IMR-90 (cell line): Measurements from ENCODE around the gene FRAS1. TPM values are rescaled to one million over a fixed set of nuclear protein-coding genes. Genes with fewer than 3 reads are reported as not detected.

ENCODE experiments used
- ATAC-seq: fragments of 200-7000 bp; cut with Tn5 transposase; 2 replicates; pipeline ENCODE4 v1.9.1; 2020; ENCODE audit warnings: low read depth, mild to moderate bottlenecking, moderate library complexity
- BruUV-seq: library from RNA; stranded (reverse); fragments of 400-500 nt; replicated peaks from 2 replicates; lab custom pipeline; 2021; lab: Mats Ljungman, UMichigan
- CTCF ChIA-PET: fragments of 300-600 bp; formaldehyde crosslinking; extraction: SDS; loops from one replicate; lab custom pipeline; 2021; ENCODE audit warnings: antibody characterized with exemption; lab: Yijun Ruan, JAX
- POLR2A ChIA-PET: fragments of 300-600 bp; sonication (Branson Sonifier 250); formaldehyde crosslinking; loops from one replicate; lab custom pipeline; 2022; ENCODE audit warnings: antibody characterized with exemption; ENCODE audit not compliant: unreplicated experiment; lab: Charles Lee
- DNase-seq: peaks from one replicate; pipeline ENCODE4 v3.0.0; 2013
- H2AFZ ChIP-seq: replicated peaks from 2 replicates; pipeline ENCODE3; 2013; ENCODE audit warnings: low read length, mild to moderate bottlenecking; ENCODE audit not compliant: poor library complexity
- H2AK5ac ChIP-seq: 2 replicates; pipeline ENCODE4 v1.6.1; 2013; ENCODE audit warnings: low read depth, low read length, inconsistent platforms
- H2AK9ac ChIP-seq: replicated peaks from 2 replicates; pipeline ENCODE3; 2013; ENCODE audit warnings: mild to moderate bottlenecking, low read depth, low read length, moderate library complexity; ENCODE audit not compliant: poor library complexity
- H2BK120ac ChIP-seq: 2 replicates; pipeline ENCODE4 v1.6.1; 2013; ENCODE audit warnings: low read depth, low read length, inconsistent platforms
- H2BK15ac ChIP-seq: 3 replicates; pipeline ENCODE4 v1.6.1; 2013; ENCODE audit warnings: low read depth, low read length, inconsistent platforms
- H2BK20ac ChIP-seq: 2 replicates; pipeline ENCODE4 v1.6.1; 2013; ENCODE audit warnings: low read depth, mild to moderate bottlenecking, inconsistent platforms, low read length, moderate library complexity
- H2BK5ac ChIP-seq: 2 replicates; pipeline ENCODE4 v1.6.1; 2013; ENCODE audit warnings: mild to moderate bottlenecking, low read depth, low read length, inconsistent platforms; ENCODE audit not compliant: poor library complexity, severe bottlenecking
- H3K14ac ChIP-seq: replicated peaks from 2 replicates; pipeline ENCODE4 v1.6.1; 2013; ENCODE audit warnings: low read depth, low read length, inconsistent platforms
- H3K18ac ChIP-seq: 2 replicates; pipeline ENCODE4 v1.6.1; 2013; ENCODE audit warnings: low read depth, low read length, control low read depth
- H3K23ac ChIP-seq: 2 replicates; pipeline ENCODE4 v1.6.1; 2013; ENCODE audit warnings: low read depth, low read length, inconsistent platforms
- H3K27ac ChIP-seq: 2 replicates; pipeline ENCODE4 v1.5.1; 2013; ENCODE audit warnings: mild to moderate bottlenecking, control low read depth, low read length; ENCODE audit not compliant: insufficient read depth
- H3K27me3 ChIP-seq: 2 replicates; pipeline ENCODE4 v1.6.1; 2013; ENCODE audit warnings: low read length; ENCODE audit not compliant: control insufficient read depth, insufficient read depth
- H3K36me3 ChIP-seq: 2 replicates; pipeline ENCODE4 v1.6.1; 2013; ENCODE audit warnings: low read length, mixed read lengths; ENCODE audit not compliant: control insufficient read depth, insufficient read depth
- H3K4ac ChIP-seq: 2 replicates; pipeline ENCODE4 v1.6.1; 2013; ENCODE audit warnings: low read depth, low read length, inconsistent platforms
- H3K4me1 ChIP-seq: 2 replicates; pipeline ENCODE4 v1.6.1; 2013; ENCODE audit warnings: low read length, mixed read lengths; ENCODE audit not compliant: control insufficient read depth, insufficient read depth
- H3K4me2 ChIP-seq: 2 replicates; pipeline ENCODE4 v1.6.1; 2013; ENCODE audit warnings: low read depth, mild to moderate bottlenecking, control low read depth, low read length, moderate library complexity
- H3K4me3 ChIP-seq: 2 replicates; pipeline ENCODE4 v1.5.1; 2013; ENCODE audit warnings: low read depth, mild to moderate bottlenecking, control low read depth, low read length, moderate library complexity; ENCODE audit not compliant: insufficient read depth
- H3K56ac ChIP-seq: 2 replicates; pipeline ENCODE4 v1.6.1; 2013; ENCODE audit warnings: low read length, inconsistent platforms; ENCODE audit not compliant: insufficient read depth; ENCODE audit errors: extremely low read depth
- H3K79me1 ChIP-seq, 2 experiments: 2 replicates each; pipeline ENCODE4 v1.6.1; 2013; ENCODE audit warnings: low read length in 2 of 2, inconsistent platforms in 1 of 2, low read depth in 1 of 2
- H3K9ac ChIP-seq: 2 replicates; pipeline ENCODE4 v1.6.1; 2013; ENCODE audit warnings: low read depth, low read length, control low read depth
- H3K9me1 ChIP-seq: 2 replicates; pipeline ENCODE4 v1.6.1; 2013; ENCODE audit warnings: low read length, inconsistent platforms; ENCODE audit not compliant: insufficient read depth
- H3K9me3 ChIP-seq: 2 replicates; pipeline ENCODE4 v1.6.1; 2013; ENCODE audit warnings: low read length; ENCODE audit not compliant: control insufficient read depth, insufficient read depth
- H4K20me1 ChIP-seq: 2 replicates; pipeline ENCODE4 v1.6.1; 2013; ENCODE audit warnings: low read length, inconsistent platforms; ENCODE audit not compliant: insufficient read depth
- H4K5ac ChIP-seq: 2 replicates; pipeline ENCODE4 v1.6.1; 2013; ENCODE audit warnings: mild to moderate bottlenecking, low read depth, low read length, control low read depth
- H4K8ac ChIP-seq, 2 experiments: 2 replicates each; pipeline ENCODE4 v1.6.1; 2013; ENCODE audit warnings: low read depth in 2 of 2, low read length in 2 of 2, control low read depth in 1 of 2, inconsistent platforms in 1 of 2
- H4K91ac ChIP-seq: 2 replicates; pipeline ENCODE4 v1.6.1; 2013; ENCODE audit warnings: low read depth, low read length, inconsistent platforms; ENCODE audit not compliant: insufficient read depth
- BHLHE40 ChIP-seq: fragments of 150-350 bp; IDR thresholded peaks from 2 replicates; pipeline ENCODE4 v1.6.1; 2016; ENCODE audit warnings: mild to moderate bottlenecking, low read depth, low read length
- CEBPB ChIP-seq: IDR thresholded peaks from 2 replicates; pipeline ENCODE4 v1.6.1; 2012; ENCODE audit warnings: low read depth, low read length, improper control_type of control experiment
- CHD1 ChIP-seq: IDR thresholded peaks from 2 replicates; pipeline ENCODE4 v1.6.1; 2012; ENCODE audit warnings: low read depth, low read length, improper control_type of control experiment
- FOS ChIP-seq: fragments of 150-350 bp; IDR thresholded peaks from 2 replicates; pipeline ENCODE4 v1.6.1; 2016; ENCODE audit warnings: low read depth, low read length
- MAFK ChIP-seq: IDR thresholded peaks from 2 replicates; pipeline ENCODE4 v1.6.1; 2012; ENCODE audit warnings: low read depth, low read length, improper control_type of control experiment
- MAZ ChIP-seq: IDR thresholded peaks from 2 replicates; pipeline ENCODE4 v1.6.1; 2012; ENCODE audit warnings: low read depth, mild to moderate bottlenecking, low read length, improper control_type of control experiment, moderate library complexity, borderline replicate concordance
- MXI1 ChIP-seq: IDR thresholded peaks from 2 replicates; pipeline ENCODE4 v1.6.1; 2012; ENCODE audit warnings: low read depth, mild to moderate bottlenecking, low read length, moderate library complexity, borderline replicate concordance
- NFE2L2 ChIP-seq: fragments of 150-350 bp; IDR thresholded peaks from 2 replicates; pipeline ENCODE4 v1.6.1; 2016; ENCODE audit warnings: low read depth, mild to moderate bottlenecking, low read length
- POLR2A ChIP-seq: IDR thresholded peaks from 2 replicates; pipeline ENCODE4 v1.6.1; 2012; ENCODE audit warnings: mild to moderate bottlenecking, low read depth, low read length
- RAD21 ChIP-seq: IDR thresholded peaks from 2 replicates; pipeline ENCODE4 v1.6.1; 2012; ENCODE audit warnings: low read length, improper control_type of control experiment
- RCOR1 ChIP-seq: IDR thresholded peaks from 2 replicates; pipeline ENCODE4 v1.6.1; 2012; ENCODE audit warnings: mild to moderate bottlenecking, low read length, improper control_type of control experiment; ENCODE audit not compliant: insufficient replicate concordance
- RFX5 ChIP-seq: IDR thresholded peaks from 2 replicates; pipeline ENCODE4 v1.8.0; 2012; ENCODE audit warnings: low read depth, mild to moderate bottlenecking, low read length, moderate library complexity
- SMC3 ChIP-seq: fragments of 150-350 bp; IDR thresholded peaks from 2 replicates; pipeline ENCODE4 v1.6.1; 2016; ENCODE audit warnings: low read depth, mild to moderate bottlenecking, antibody characterized with exemption, low read length, moderate library complexity
- WGBS, 2 experiments: methylation state at CpG; one replicate each; pipeline versions ENCODE4 v1.1.5 to v1.1.7; 2013; ENCODE audit warnings: missing lambda C conversion rate in 2 of 2; ENCODE audit not compliant: insufficient read length in 1 of 2; ENCODE audit errors: extremely low coverage in 2 of 2; 5-methylcytosine and 5-hydroxymethylcytosine counted together
- dilution Hi-C: fragments of 300-500 bp; cut with HindIII; formaldehyde crosslinking; loops from one replicate; pipeline ENCODE4 v1.14.3; 2018; ENCODE audit warnings: low sequenced_read_pairs; ENCODE audit not compliant: unreplicated experiment
- in situ Hi-C: fragments of 300-500 bp; cut with MboI; formaldehyde crosslinking; loops from 3 replicates; pipeline ENCODE4 v1.14.3; 2019; ENCODE audit warnings: low sequenced_read_pairs, inconsistent platforms, mixed read lengths
- intact Hi-C: fragments of 100-400 bp; cut with micrococcal nuclease; formaldehyde crosslinking; loops from 2 replicates; pipeline ENCODE4 v1.10.0; 2022
- polyA plus RNA-seq, 3 experiments: library from polyadenylated mRNA; depleted of rRNA; stranded (reverse); fragments of >200 nt; gene quantifications; 2 replicates each; pipeline ENCODE4 v1.2.3, GENCODE V29; 2012; ENCODE audit warnings: low replicate concordance in 1 of 3
- total RNA-seq: library from RNA; depleted of rRNA; stranded (reverse); fragments of >200 nt; gene quantifications from 2 replicates; pipeline ENCODE4 v1.2.3, GENCODE V29; 2012
- TF ChIP-seq, protein P1 (sequence below): fragments of 150-350 bp; IDR thresholded peaks from 2 replicates; pipeline ENCODE4 v1.6.1; 2017; ENCODE audit warnings: mild to moderate bottlenecking, antibody characterized with exemption, low read length, low read depth
- TF ChIP-seq, protein P2 (sequence below): conservative IDR thresholded peaks from 2 replicates; pipeline ENCODE4 v1.5.1; 2012; ENCODE audit warnings: mild to moderate bottlenecking, low read depth, low read length, improper control_type of control experiment
- TF ChIP-seq, protein P3 (sequence below): fragments of 150-350 bp; IDR thresholded peaks from 2 replicates; pipeline ENCODE4 v1.6.1; 2016; ENCODE audit warnings: low read depth, mild to moderate bottlenecking, low read length, moderate library complexity, borderline replicate concordance

FRAS1 gene
- total and polyA plus RNA-seq, 2 of the 4 experiments (the other 2 are of a cell fraction) = under 0.01 to 0.03 TPM

DNA sequence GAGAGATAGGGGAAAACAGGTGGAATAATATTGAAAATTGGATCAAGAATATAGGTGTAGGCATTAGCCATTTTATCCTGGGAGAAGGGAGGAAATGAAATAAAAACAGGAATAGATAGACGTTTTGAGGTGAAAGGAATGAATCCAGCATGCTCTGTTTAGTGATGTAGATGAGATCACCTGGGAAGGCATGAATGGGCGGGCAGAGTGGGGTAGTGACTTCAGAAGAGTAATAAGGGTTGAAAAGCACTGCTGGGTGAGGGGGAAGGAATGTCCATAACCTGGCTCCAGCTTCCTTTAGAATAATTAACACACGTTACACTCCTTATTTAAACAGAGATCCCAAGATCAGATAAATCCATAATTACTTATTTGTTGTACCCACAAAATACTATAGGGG, 303.3 kb downstream of the FRAS1 start:
- no peak overlapping the region for H4K91ac ChIP-seq
- POLR2A ChIA-PET = no interaction called here
- no peak overlapping the region for H2AK9ac ChIP-seq
- H3K56ac ChIP-seq = no peak overlapping the region
- H3K4ac ChIP-seq = no peak overlapping the region
- H3K14ac ChIP-seq = no peak overlapping the region
- H3K9me3 ChIP-seq = no peaks in the 10 kb centered on the region
- H3K23ac ChIP-seq = no peak overlapping the region
- intact Hi-C loops (no loop called here), in situ Hi-C loops (no loop called here), dilution Hi-C loops (no loop called here)
- no peak overlapping the region for H2AK5ac ChIP-seq
- no peak overlapping the region for H3K4me2 ChIP-seq
- H2BK120ac ChIP-seq = no peak overlapping the region
- no peaks in the 10 kb centered on the region; the same call in 1 of the 2 replicates for H3K27me3 ChIP-seq
- no peak overlapping the region for H3K9ac ChIP-seq
- no peaks in the 10 kb centered on the region for H3K9me1 ChIP-seq
- no peak overlapping the region for H3K27ac ChIP-seq
- no peak overlapping the region for H4K8ac ChIP-seq
- DNase-seq = no peak
- no peak overlapping the region for H4K5ac ChIP-seq
- H3K18ac ChIP-seq = no peak overlapping the region
- WGBS, 2 experiments = 0% methylated on average over 1 of the region's 3 CpGs; no CpG with 5 or more reads in 1 of the 2 experiments
- H3K4me3 ChIP-seq = no peak overlapping the region
- CTCF ChIA-PET = no interaction called here
- TF ChIP-seq, protein P1, sequence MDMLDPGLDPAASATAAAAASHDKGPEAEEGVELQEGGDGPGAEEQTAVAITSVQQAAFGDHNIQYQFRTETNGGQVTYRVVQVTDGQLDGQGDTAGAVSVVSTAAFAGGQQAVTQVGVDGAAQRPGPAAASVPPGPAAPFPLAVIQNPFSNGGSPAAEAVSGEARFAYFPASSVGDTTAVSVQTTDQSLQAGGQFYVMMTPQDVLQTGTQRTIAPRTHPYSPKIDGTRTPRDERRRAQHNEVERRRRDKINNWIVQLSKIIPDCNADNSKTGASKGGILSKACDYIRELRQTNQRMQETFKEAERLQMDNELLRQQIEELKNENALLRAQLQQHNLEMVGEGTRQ = no peak
- TF ChIP-seq POLR2A (no peak), RAD21 (no peak), CHD1 (no peak), SMC3 (no peak), RFX5 (no peak), FOS (no peak), MXI1 (no peak), RCOR1 (no peak), BHLHE40 (no peak), NFE2L2 (no peak), MAZ (no peak), CEBPB (no peak), MAFK (no peak)
- TF ChIP-seq, protein P2, sequence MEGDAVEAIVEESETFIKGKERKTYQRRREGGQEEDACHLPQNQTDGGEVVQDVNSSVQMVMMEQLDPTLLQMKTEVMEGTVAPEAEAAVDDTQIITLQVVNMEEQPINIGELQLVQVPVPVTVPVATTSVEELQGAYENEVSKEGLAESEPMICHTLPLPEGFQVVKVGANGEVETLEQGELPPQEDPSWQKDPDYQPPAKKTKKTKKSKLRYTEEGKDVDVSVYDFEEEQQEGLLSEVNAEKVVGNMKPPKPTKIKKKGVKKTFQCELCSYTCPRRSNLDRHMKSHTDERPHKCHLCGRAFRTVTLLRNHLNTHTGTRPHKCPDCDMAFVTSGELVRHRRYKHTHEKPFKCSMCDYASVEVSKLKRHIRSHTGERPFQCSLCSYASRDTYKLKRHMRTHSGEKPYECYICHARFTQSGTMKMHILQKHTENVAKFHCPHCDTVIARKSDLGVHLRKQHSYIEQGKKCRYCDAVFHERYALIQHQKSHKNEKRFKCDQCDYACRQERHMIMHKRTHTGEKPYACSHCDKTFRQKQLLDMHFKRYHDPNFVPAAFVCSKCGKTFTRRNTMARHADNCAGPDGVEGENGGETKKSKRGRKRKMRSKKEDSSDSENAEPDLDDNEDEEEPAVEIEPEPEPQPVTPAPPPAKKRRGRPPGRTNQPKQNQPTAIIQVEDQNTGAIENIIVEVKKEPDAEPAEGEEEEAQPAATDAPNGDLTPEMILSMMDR = no peak
- TF ChIP-seq, protein P3, sequence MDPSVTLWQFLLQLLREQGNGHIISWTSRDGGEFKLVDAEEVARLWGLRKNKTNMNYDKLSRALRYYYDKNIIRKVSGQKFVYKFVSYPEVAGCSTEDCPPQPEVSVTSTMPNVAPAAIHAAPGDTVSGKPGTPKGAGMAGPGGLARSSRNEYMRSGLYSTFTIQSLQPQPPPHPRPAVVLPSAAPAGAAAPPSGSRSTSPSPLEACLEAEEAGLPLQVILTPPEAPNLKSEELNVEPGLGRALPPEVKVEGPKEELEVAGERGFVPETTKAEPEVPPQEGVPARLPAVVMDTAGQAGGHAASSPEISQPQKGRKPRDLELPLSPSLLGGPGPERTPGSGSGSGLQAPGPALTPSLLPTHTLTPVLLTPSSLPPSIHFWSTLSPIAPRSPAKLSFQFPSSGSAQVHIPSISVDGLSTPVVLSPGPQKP = no peak
- no peaks in the 10 kb centered on the region for H3K4me1 ChIP-seq
- H4K20me1 ChIP-seq = no peaks in the 10 kb centered on the region
- H3K79me1 ChIP-seq = no peaks in the 10 kb centered on the region
- no TSS peak for BruUV-seq
- no peak overlapping the region for H2BK15ac ChIP-seq
- ATAC-seq = no peak
- H2AFZ ChIP-seq = no peak overlapping the region
- H2BK5ac ChIP-seq = no peak overlapping the region
- no peak overlapping the region for H2BK20ac ChIP-seq
- no peaks in the 10 kb centered on the region for H3K36me3 ChIP-seq
